Prostate gland (tissue), 2 donors: ENCODE data around the gene COL25A1.

Source experiments
- POLR2A ChIP-seq: fragments of 450-650 bp; IDR thresholded peaks from one replicate; pipeline ENCODE4 v1.6.1; 2016; ENCODE audit warnings: antibody characterized with exemption, mild to moderate bottlenecking
- POLR2AphosphoS5 ChIP-seq: sonication (generic); formaldehyde crosslinking; IDR thresholded peaks from one replicate; pipeline ENCODE4 v1.6.1; 2017; ENCODE audit warnings: antibody characterized with exemption
- TF ChIP-seq, protein P1 (sequence below), 4 experiments: fragments of 200-600 bp in 2 of 4; fragments of 450-650 bp in 2 of 4; sonication (generic) in 2 of 4; IDR thresholded peaks; 1 replicate in 3 of 4; 2 replicates in 1 of 4; pipeline ENCODE4 v1.5.1; 2016 to 2019; ENCODE audit warnings: antibody characterized with exemption in 4 of 4, mild to moderate bottlenecking in 2 of 4, moderate library complexity in 2 of 4

DNA sequence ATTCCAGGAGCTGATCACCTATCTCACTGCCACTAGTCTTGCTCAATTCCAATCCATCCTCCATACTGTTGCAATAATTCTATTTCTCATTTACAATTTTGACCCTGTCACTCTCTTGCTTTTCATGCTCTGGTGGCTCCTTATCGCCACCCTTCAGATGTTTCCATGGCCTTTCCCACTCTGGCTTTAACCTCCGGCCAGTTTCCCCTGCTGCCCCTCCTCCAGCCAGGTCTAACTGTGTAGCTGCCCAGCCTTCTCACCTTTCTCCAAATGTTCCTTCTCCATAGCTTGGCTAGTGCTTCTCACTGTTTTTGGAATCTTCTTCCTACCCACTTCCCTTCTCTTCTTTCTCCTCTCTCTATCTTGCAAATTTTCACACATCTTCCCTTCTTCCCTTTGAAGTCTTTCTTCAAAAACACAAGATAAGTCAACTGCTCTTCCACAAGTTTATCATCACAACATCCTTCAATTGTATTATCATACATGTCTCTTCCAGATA lies 153.8 kb downstream of the COL25A1 start:
- TF ChIP-seq POLR2AphosphoS5 (no peak), POLR2A (no peak)
- TF ChIP-seq, protein P1, sequence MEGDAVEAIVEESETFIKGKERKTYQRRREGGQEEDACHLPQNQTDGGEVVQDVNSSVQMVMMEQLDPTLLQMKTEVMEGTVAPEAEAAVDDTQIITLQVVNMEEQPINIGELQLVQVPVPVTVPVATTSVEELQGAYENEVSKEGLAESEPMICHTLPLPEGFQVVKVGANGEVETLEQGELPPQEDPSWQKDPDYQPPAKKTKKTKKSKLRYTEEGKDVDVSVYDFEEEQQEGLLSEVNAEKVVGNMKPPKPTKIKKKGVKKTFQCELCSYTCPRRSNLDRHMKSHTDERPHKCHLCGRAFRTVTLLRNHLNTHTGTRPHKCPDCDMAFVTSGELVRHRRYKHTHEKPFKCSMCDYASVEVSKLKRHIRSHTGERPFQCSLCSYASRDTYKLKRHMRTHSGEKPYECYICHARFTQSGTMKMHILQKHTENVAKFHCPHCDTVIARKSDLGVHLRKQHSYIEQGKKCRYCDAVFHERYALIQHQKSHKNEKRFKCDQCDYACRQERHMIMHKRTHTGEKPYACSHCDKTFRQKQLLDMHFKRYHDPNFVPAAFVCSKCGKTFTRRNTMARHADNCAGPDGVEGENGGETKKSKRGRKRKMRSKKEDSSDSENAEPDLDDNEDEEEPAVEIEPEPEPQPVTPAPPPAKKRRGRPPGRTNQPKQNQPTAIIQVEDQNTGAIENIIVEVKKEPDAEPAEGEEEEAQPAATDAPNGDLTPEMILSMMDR (IDR thresholded peaks at IDR 0.05), result no peak
